Measurements from ENCODE around the gene SPTBN1. TPM values are rescaled to one million over a fixed set of nuclear protein-coding genes. Genes with fewer than 3 reads are reported as not detected.

Gene SPTBN1
- total and polyA plus RNA-seq, 9 of the 15 experiments (the other 6 are each of a cell fraction or from before 2014, with no cell fraction given) = 8.9 to 66.8 (median 31.4) TPM

GRCh38 chr2:54570925-54571694 is 115.0 kb downstream of the SPTBN1 start (continued):
- 0 out of 2 replicates have a peak, but pooled peaks have one; percentile 34 for TF ChIP-seq ZBTB40 (IDR thresholded peaks at IDR 0.05)
- no peak for TF ChIP-seq ZBTB40 (CRISPR knock-in tag; IDR thresholded peaks at IDR 0.05)
- no peak for TF ChIP-seq NR4A1 (CRISPR knock-in tag; IDR thresholded peaks at IDR 0.05)
- TF ChIP-seq NR4A1 (tag; IDR thresholded peaks at IDR 0.05) = no peak
- no peak for TF ChIP-seq ZNF217 (CRISPR knock-in tag; IDR thresholded peaks at IDR 0.05)
- TF ChIP-seq KDM4B (IDR thresholded peaks at IDR 0.05; ENCODE audit: borderline replicate concordance in 2 of 2, low read depth in 1 of 2) = no peak
- no peak for TF ChIP-seq HMGN3 (IDR thresholded peaks at IDR 0.05; ENCODE audit: borderline replicate concordance, extremely low read depth, insufficient read length, low read depth, low read length)
- TF ChIP-seq KHSRP (IDR thresholded peaks at IDR 0.05) = no peak
- peak; percentile 27 to 86; a peak in 3 of 4 replicates for TF ChIP-seq ETV6 (IDR thresholded peaks at IDR 0.05; ENCODE audit: borderline replicate concordance in 1 of 2, low read depth in 2 of 2, low read length in 1 of 2)
- no peak for TF ChIP-seq ETV6 (CRISPR knock-in tag; IDR thresholded peaks at IDR 0.05; ENCODE audit: borderline replicate concordance)
- no peak for TF ChIP-seq ZNF224 (CRISPR knock-in tag; IDR thresholded peaks at IDR 0.05)
- no peak for TF ChIP-seq ZNF699 (CRISPR knock-in tag; IDR thresholded peaks at IDR 0.05; ENCODE audit: insufficient replicate concordance)
- no peak for TF ChIP-seq RBM15 (IDR thresholded peaks at IDR 0.05; ENCODE audit: insufficient read depth, low read length)
- 0 out of 2 replicates have a peak, but pooled peaks have one; percentile 48 for TF ChIP-seq SMAD3 (CRISPR knock-in tag; conservative IDR thresholded peaks at IDR 0.05)
- no peak for TF ChIP-seq HDAC3 (IDR thresholded peaks at IDR 0.05; ENCODE audit: borderline replicate concordance, partially characterized antibody)
- TF ChIP-seq CREM (IDR thresholded peaks at IDR 0.05; ENCODE audit: low read depth) = peak; percentile 71
- TF ChIP-seq FIP1L1 (IDR thresholded peaks at IDR 0.05; ENCODE audit: low read depth, low read length, poor library complexity, severe bottlenecking) = no peak
- TF ChIP-seq BRF1 (IDR thresholded peaks at IDR 0.05; ENCODE audit: borderline replicate concordance, extremely low read depth, insufficient read length) = no peak
- no peak for TF ChIP-seq HMG20A (CRISPR knock-in tag; conservative IDR thresholded peaks at IDR 0.05)

Data from K562 (cell line).